Right lung (tissue), 5 donors: ENCODE measurements around the gene MMP1. TPM values are rescaled to one million over a fixed set of nuclear protein-coding genes. Genes with fewer than 3 reads are reported as not detected.

ENCODE experiments used
- DNase-seq, 2 donors: peaks; one replicate each; pipeline ENCODE4 v3.0.0-alpha.2; 2013
- polyA plus RNA-seq, 5 donors: library from polyadenylated mRNA; unstranded; fragments of 120-200 nt; gene quantifications; one replicate each; pipeline versions ENCODE4 v1.2.1 to v1.2.3, GENCODE V29; 2013; ENCODE audit warnings: inconsistent platforms in 1 of 5, low replicate concordance in 1 of 5; ENCODE audit not compliant: insufficient read length in 5 of 5, insufficient read depth in 1 of 5

The MMP1 gene
- polyA plus RNA-seq, 5 donors: 1.2 to 8.3 (median 2.9) TPM

- DNase-seq: no peak
These were observed 12.0 kb upstream of the MMP1 start for GRCh38 chr11:102809971-102810370.

GRCh38 chr11:102807921-102808320 is 10.0 kb upstream of the MMP1 start:
- DNase-seq: no peak

GRCh38 chr11:102806296-102806695 is 8.3 kb upstream of the MMP1 start:
- DNase-seq: no peak

- DNase-seq: no peak
These were observed 4.4 kb upstream of the MMP1 start for GRCh38 chr11:102802341-102802740.

- no peak for DNase-seq
These were observed 2.8 kb upstream of the MMP1 start for GRCh38 chr11:102800767-102801166.

- peak in 1 of 2 donors; percentile 5 for DNase-seq
These were observed 1.9 kb upstream of the MMP1 start for GRCh38 chr11:102799681-102800340.

- DNase-seq: no peak
These were observed 3.6 kb downstream of the MMP1 start for GRCh38 chr11:102794382-102794781.

GRCh38 chr11:102793677-102794290 is 4.2 kb downstream of the MMP1 start:
- no peak for DNase-seq

- no peak for DNase-seq
These were observed 5.4 kb downstream of the MMP1 start for GRCh38 chr11:102792604-102793003.

GRCh38 chr11:102791271-102792036 is 6.5 kb downstream of the MMP1 start:
- DNase-seq: no peak

- no peak for DNase-seq
These were observed 9.5 kb downstream of the MMP1 start for GRCh38 chr11:102788334-102788995.

- DNase-seq: no peak
These were observed 13.6 kb downstream of the MMP1 start for GRCh38 chr11:102784380-102784779.

GRCh38 chr11:102783720-102784119 is 14.2 kb downstream of the MMP1 start:
- no peak for DNase-seq

GRCh38 chr11:102783016-102783415 is 14.9 kb downstream of the MMP1 start:
- DNase-seq: no peak

GRCh38 chr11:102781676-102782075 is 16.3 kb downstream of the MMP1 start:
- no peak for DNase-seq

- DNase-seq: no peak
These were observed 17.5 kb downstream of the MMP1 start, which contains the start of gene MMP10 for GRCh38 chr11:102780491-102780918. MMP10 (minus strand) TSS chr11:102780628; CDS start chr11:102780591, 37 bp downstream.

GRCh38 chr11:102776454-102776853 is 21.5 kb downstream of the MMP1 start:
- no peak for DNase-seq

- no peak for DNase-seq
These were observed 24.6 kb downstream of the MMP1 start for GRCh38 chr11:102773386-102773785.

- DNase-seq: no peak
These were observed 26.6 kb downstream of the MMP1 start for GRCh38 chr11:102771351-102771750.

GRCh38 chr11:102770191-102770590 is 27.8 kb downstream of the MMP1 start:
- DNase-seq: no peak

GRCh38 chr11:102767800-102768199 is 30.2 kb downstream of the MMP1 start:
- no peak for DNase-seq

GRCh38 chr11:102763440-102763839 is 34.5 kb downstream of the MMP1 start:
- DNase-seq: no peak
